Spleen (tissue), 11 donors: ENCODE results near the gene PTTG2. TPM values are rescaled to one million over a fixed set of nuclear protein-coding genes. Genes with fewer than 3 reads are reported as not detected.

ENCODE experiments used
- DNase-seq: peaks from one replicate; pipeline ENCODE4 v3.0.0-alpha.2; 2020
- H3K27ac ChIP-seq, 8 donors: fragments of 200-600 bp; sonication (generic) in 7 of 8; 1 replicate in 4 of 8; 2 replicates in 4 of 8; pipeline versions ENCODE4 v1.5.0 to v1.8.0; 2016 to 2021; ENCODE audit warnings: inconsistent platforms in 4 of 8, mild to moderate bottlenecking in 4 of 8, moderate library complexity in 1 of 8
- H3K27me3 ChIP-seq, 7 donors: fragments of 200-600 bp; sonication (generic) in 6 of 7; replicated peaks in 1 of 7; 1 replicate in 4 of 7; 2 replicates in 3 of 7; pipeline versions ENCODE4 v1.5.0 to v1.8.0; 2016 to 2021; ENCODE audit warnings: inconsistent platforms in 3 of 7, mild to moderate bottlenecking in 1 of 7
- H3K36me3 ChIP-seq, 6 donors: fragments of 200-600 bp; sonication (generic) in 5 of 6; 1 replicate in 4 of 6; 2 replicates in 2 of 6; pipeline versions ENCODE4 v1.5.0 to v1.8.0; 2016 to 2021; ENCODE audit warnings: inconsistent platforms in 2 of 6
- H3K4me1 ChIP-seq, 6 donors: fragments of 200-600 bp; sonication (generic) in 5 of 6; 1 replicate in 3 of 6; 2 replicates in 3 of 6; pipeline versions ENCODE4 v1.5.0 to v1.8.0; 2016 to 2021; ENCODE audit warnings: inconsistent platforms in 3 of 6
- H3K4me3 ChIP-seq, 8 donors: fragments of 200-600 bp; sonication (generic) in 7 of 8; 1 replicate in 4 of 8; 2 replicates in 4 of 8; pipeline versions ENCODE4 v1.5.0 to v1.8.0; 2016 to 2021; ENCODE audit warnings: inconsistent platforms in 4 of 8, mild to moderate bottlenecking in 4 of 8, moderate library complexity in 2 of 8
- H3K9me3 ChIP-seq, 8 donors: fragments of 200-600 bp; sonication (generic) in 7 of 8; 1 replicate in 4 of 8; 2 replicates in 4 of 8; pipeline versions ENCODE4 v1.5.0 to v1.8.0; 2016 to 2021; ENCODE audit warnings: inconsistent platforms in 4 of 8
- POLR2A ChIP-seq, 3 donors: fragments of 450-650 bp; IDR thresholded peaks; one replicate each; pipeline ENCODE4 v1.5.1; 2017; ENCODE audit warnings: antibody characterized with exemption in 3 of 3, mild to moderate bottlenecking in 1 of 3
- POLR2AphosphoS5 ChIP-seq, 3 donors: sonication (generic); formaldehyde crosslinking; IDR thresholded peaks; one replicate each; pipeline ENCODE4 v1.5.1; 2017; ENCODE audit warnings: antibody characterized with exemption in 3 of 3
- WGBS, 5 donors: extraction: QIAGEN DNeasy Blood & Tissue Kit in 3 of 5; methylation state at CpG; one replicate each; pipeline versions ENCODE4 v1.1.5 to v1.1.7; 2013 to 2018; 5-methylcytosine and 5-hydroxymethylcytosine counted together
- intact Hi-C: fragments of 100-400 bp; cut with DNase I; formaldehyde crosslinking; loops from one replicate; pipeline ENCODE4 v1.15.0; 2023; ENCODE audit warnings: low total_unique reads
- polyA plus RNA-seq, 3 donors: library from polyadenylated mRNA; stranded (reverse); fragments of 200-250 nt; gene quantifications; one replicate each; pipeline ENCODE4 v1.2.1, GENCODE V29; 2013
- total RNA-seq, 7 donors: library from RNA; depleted of rRNA in 3 of 7; stranded (reverse); fragments of >200 nt in 3 of 7; fragmentation: NEBNext Ultra II Directional in 4 of 7; extraction: Animal tissue kit (Norgen Biotek cat#: 25700) in 4 of 7; gene quantifications; one replicate each; pipeline versions ENCODE4 v1.1.0 to v1.2.1, GENCODE V29; 2016 to 2021
- TF ChIP-seq, protein P1 (sequence below), 11 experiments: fragments of 200-600 bp in 7 of 11; fragments of 450-650 bp in 4 of 11; sonication (generic) in 4 of 11; IDR thresholded peaks in 8 of 11; conservative IDR thresholded peaks in 3 of 11; 1 replicate in 7 of 11; 2 replicates in 4 of 11; pipeline versions ENCODE4 v1.4.0 to v1.8.0; 2016 to 2021; ENCODE audit warnings: antibody characterized with exemption in 11 of 11, inconsistent platforms in 4 of 11, mild to moderate bottlenecking in 1 of 11
- donor health status: healthy with polysubstance abuse.
- donor health status: DM: no; HTN: no; CAD: no; lungs with moderate emphysema.
- donor health status: DM: no; HTN: no; CAD: no.
- donor health status: Bipolar disorder and iron deficiency.
- donor health status: healthy.
- donor health status: DM: no; HTN: no; CAD: no.
- donor health status: DM: yes; HTN: yes; CAD: no.

Gene PTTG2
- total and polyA plus RNA-seq, 10 donors = 0.53 to 7.5 (median 2.8) TPM

- peaks cover 0 to 3% (median 0%) of the 10 kb centered on the region in 6 donors for H3K36me3 ChIP-seq
- H3K4me1 ChIP-seq = peaks cover 10 to 90% (median 49%) of the 10 kb centered on the region in 6 donors
- peak overlapping the region in 5 of 8 donors; percentile 2 to 69 (median 36) for H3K27ac ChIP-seq
- intact Hi-C loops = no loop called here
- H3K27me3 ChIP-seq = no peaks in the 10 kb centered on the region
- 69 to 92% (median 80%) methylated on average over 10 of the region's 10 CpGs for WGBS, 5 donors
- no peak overlapping the region for H3K4me3 ChIP-seq
- TF ChIP-seq, protein P1, sequence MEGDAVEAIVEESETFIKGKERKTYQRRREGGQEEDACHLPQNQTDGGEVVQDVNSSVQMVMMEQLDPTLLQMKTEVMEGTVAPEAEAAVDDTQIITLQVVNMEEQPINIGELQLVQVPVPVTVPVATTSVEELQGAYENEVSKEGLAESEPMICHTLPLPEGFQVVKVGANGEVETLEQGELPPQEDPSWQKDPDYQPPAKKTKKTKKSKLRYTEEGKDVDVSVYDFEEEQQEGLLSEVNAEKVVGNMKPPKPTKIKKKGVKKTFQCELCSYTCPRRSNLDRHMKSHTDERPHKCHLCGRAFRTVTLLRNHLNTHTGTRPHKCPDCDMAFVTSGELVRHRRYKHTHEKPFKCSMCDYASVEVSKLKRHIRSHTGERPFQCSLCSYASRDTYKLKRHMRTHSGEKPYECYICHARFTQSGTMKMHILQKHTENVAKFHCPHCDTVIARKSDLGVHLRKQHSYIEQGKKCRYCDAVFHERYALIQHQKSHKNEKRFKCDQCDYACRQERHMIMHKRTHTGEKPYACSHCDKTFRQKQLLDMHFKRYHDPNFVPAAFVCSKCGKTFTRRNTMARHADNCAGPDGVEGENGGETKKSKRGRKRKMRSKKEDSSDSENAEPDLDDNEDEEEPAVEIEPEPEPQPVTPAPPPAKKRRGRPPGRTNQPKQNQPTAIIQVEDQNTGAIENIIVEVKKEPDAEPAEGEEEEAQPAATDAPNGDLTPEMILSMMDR (IDR thresholded peaks at IDR 0.05 in 8 of 11, conservative IDR thresholded peaks at IDR 0.05 in 3 of 11) = no peak
- no peak for TF ChIP-seq POLR2A (IDR thresholded peaks at IDR 0.05)
- no peak for TF ChIP-seq POLR2AphosphoS5 (IDR thresholded peaks at IDR 0.05)
- H3K9me3 ChIP-seq = no peaks in the 10 kb centered on the region
- DNase-seq = no peak
Measured at GRCh38 chr4:37993806-37994205, 33.6 kb downstream of the PTTG2 start.

DNA sequence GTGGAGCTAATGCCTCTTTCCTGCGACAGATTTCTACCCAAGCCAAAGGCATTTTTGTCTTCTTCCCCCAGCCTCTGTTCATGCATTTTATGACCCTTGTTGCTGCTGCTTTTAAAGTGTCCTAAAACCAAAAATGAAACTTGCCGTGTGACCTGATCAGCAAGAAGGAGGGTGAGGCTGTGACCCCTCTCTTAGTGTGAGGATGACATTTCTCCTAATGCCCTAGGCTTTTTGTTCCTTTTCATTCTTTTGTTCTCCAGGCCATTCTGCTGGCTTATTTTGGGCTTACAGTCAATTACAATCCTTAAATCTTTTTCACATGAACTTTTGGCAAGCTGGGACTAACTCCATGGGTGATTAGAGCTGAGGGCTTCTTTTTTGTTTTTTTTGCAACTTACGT is 34.4 kb downstream of the PTTG2 start:
- intact Hi-C loops = no loop called here
- Histone ChIP-seq H3K4me3 (no peak overlapping the region), H3K36me3 (peaks cover 0 to 4% (median 0%) of the 10 kb centered on the region in 6 donors), H3K4me1 (peaks cover 10 to 90% (median 41%) of the 10 kb centered on the region in 6 donors), H3K27me3 (no peaks in the 10 kb centered on the region), H3K27ac (peak overlapping the region in 5 of 8 donors; percentile 2 to 69 (median 36)), H3K9me3 (no peaks in the 10 kb centered on the region)
- 38 to 66% (median 58%) methylated on average over 3 of the region's 3 CpGs for WGBS, 5 donors
- TF ChIP-seq, protein P1 (IDR thresholded peaks at IDR 0.05 in 8 of 11, conservative IDR thresholded peaks at IDR 0.05 in 3 of 11) = no peak
- TF ChIP-seq POLR2A (IDR thresholded peaks at IDR 0.05) (no peak), POLR2AphosphoS5 (IDR thresholded peaks at IDR 0.05) (no peak)
- DNase-seq = no peak

GRCh38 chr4:37995299-37995821 is 35.2 kb downstream of the PTTG2 start:
- no peaks in the 10 kb centered on the region for H3K27me3 ChIP-seq
- H3K4me1 ChIP-seq = peaks cover 8 to 82% (median 33%) of the 10 kb centered on the region in 6 donors
- DNase-seq = no peak
- H3K4me3 ChIP-seq = no peak overlapping the region
- H3K36me3 ChIP-seq = peaks cover 0 to 4% (median 0%) of the 10 kb centered on the region in 6 donors
- intact Hi-C loops = no loop called here
- 82 to 97% (median 88%) methylated on average over 5 of the region's 5 CpGs for WGBS, 5 donors
- TF ChIP-seq, protein P1 (IDR thresholded peaks at IDR 0.05 in 8 of 11, conservative IDR thresholded peaks at IDR 0.05 in 3 of 11) = no peak
- no peak for TF ChIP-seq POLR2AphosphoS5 (IDR thresholded peaks at IDR 0.05)
- H3K9me3 ChIP-seq = no peaks in the 10 kb centered on the region
- H3K27ac ChIP-seq = peak overlapping the region in 4 of 8 donors; percentile 32 to 69 (median 47)

DNA sequence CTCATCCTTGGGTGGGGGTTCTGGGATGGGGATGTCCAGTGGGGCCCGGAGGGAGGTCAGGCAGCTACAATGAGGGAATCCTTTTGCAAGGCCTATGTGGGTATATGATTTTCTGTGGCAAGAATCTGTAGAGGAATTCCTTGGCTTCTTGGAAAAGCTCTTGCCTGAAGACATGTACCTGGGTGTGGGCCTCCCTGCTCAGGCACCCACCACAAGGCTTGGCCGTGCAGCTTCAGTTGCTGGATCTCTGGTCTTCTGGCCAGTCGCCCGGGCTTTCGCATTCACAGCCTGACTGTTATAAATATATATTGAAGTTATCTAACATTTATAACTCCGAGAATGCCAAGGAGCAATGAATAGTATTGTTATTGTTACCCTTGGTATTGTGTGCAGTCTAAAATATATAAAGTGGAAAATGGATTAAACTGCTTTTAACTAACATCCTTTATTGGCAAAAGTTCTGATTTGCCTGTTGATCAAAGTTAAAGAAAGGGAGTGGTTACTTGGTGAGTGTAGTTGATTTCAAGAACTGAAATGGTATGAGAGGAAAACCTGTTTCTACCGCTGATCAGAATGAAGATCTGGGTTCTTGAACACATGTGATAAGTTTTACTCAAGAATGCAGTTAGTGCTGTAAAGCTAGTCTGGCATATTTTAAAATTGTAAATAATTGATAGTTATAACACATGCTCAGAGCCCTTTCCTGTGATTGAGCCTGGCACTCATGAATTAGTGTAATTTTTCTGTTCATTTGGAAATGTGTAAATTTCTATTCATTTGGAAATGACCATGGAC is 36.0 kb downstream of the PTTG2 start:
- TF ChIP-seq POLR2AphosphoS5 (IDR thresholded peaks at IDR 0.05) (no peak), POLR2A (IDR thresholded peaks at IDR 0.05) (no peak)
- TF ChIP-seq, protein P1 (IDR thresholded peaks at IDR 0.05 in 8 of 11, conservative IDR thresholded peaks at IDR 0.05 in 3 of 11) = no peak
- Histone ChIP-seq H3K27me3 (no peaks in the 10 kb centered on the region), H3K27ac (no peak overlapping the region), H3K9me3 (no peaks in the 10 kb centered on the region), H3K4me1 (peaks cover 5 to 74% (median 26%) of the 10 kb centered on the region in 6 donors), H3K36me3 (peaks cover 0 to 11% (median 0%) of the 10 kb centered on the region in 6 donors), H3K4me3 (no peak overlapping the region)
- 91 to 96% (median 93%) methylated on average over 7 of the region's 7 CpGs for WGBS, 5 donors
- no peak for DNase-seq
- intact Hi-C loops = no loop called here
